Neutrophil (primary cell): ENCODE data around the gene PEX16.

Experiments used
- H3K27ac ChIP-seq: fragments of 200-600 bp; sonication (generic); 2 replicates; pipeline ENCODE4 v1.5.1; 2016; ENCODE audit warnings: mild to moderate bottlenecking, moderate library complexity
- H3K27me3 ChIP-seq: fragments of 200-600 bp; sonication (generic); 2 replicates; pipeline ENCODE4 v1.6.0; 2016; ENCODE audit warnings: mild to moderate bottlenecking
- H3K36me3 ChIP-seq: fragments of 200-600 bp; sonication (generic); 2 replicates; pipeline ENCODE4 v1.5.1; 2017
- H3K4me1 ChIP-seq, 2 experiments: fragments of 200-600 bp in 1 of 2; sonication (generic) in 1 of 2; 1 replicate in 1 of 2; 2 replicates in 1 of 2; pipeline versions ENCODE4 v1.5.1 to v1.6.1; 2013 to 2016; ENCODE audit warnings: low read depth in 1 of 2, low read length in 1 of 2, mild to moderate bottlenecking in 1 of 2, moderate library complexity in 1 of 2; ENCODE audit not compliant: control insufficient read depth in 1 of 2, insufficient read depth in 1 of 2
- H3K4me3 ChIP-seq, 2 experiments: fragments of 200-600 bp in 1 of 2; sonication (generic) in 1 of 2; 1 replicate in 1 of 2; 2 replicates in 1 of 2; pipeline ENCODE4 v1.5.1; 2013 to 2016; ENCODE audit warnings: low read depth in 1 of 2, low read length in 1 of 2, mild to moderate bottlenecking in 1 of 2, moderate library complexity in 1 of 2
- H3K9me3 ChIP-seq: fragments of 200-600 bp; sonication (generic); 2 replicates; pipeline ENCODE4 v1.5.1; 2016
- CTCF ChIP-seq: fragments of 200-600 bp; sonication (generic); IDR thresholded peaks from 2 replicates; pipeline ENCODE4 v1.5.1; 2016; ENCODE audit warnings: antibody characterized with exemption

The PEX16 gene

GRCh38 chr11:45896422-45896984 lies 21.2 kb downstream of the PEX16 start:
- Histone ChIP-seq H3K27me3 (peaks cover 93% of the 10 kb centered on the region), H3K36me3 (no peaks in the 10 kb centered on the region), H3K27ac (no peak overlapping the region), H3K9me3 (no peaks in the 10 kb centered on the region), H3K4me1 (peaks cover 0 to 8% of the 10 kb centered on the region in 2 experiments), H3K4me3 (no peak overlapping the region)
- TF ChIP-seq CTCF, result no peak

- H3K4me3 ChIP-seq, result no peak overlapping the region
- H3K27ac ChIP-seq, result no peak overlapping the region
- H3K36me3 ChIP-seq, result no peaks in the 10 kb centered on the region
- no peaks in the 10 kb centered on the region for H3K9me3 ChIP-seq
- TF ChIP-seq CTCF, result no peak
- H3K4me1 ChIP-seq, result peaks cover 0 to 8% of the 10 kb centered on the region in 2 experiments
- H3K27me3 ChIP-seq, result peaks cover 93% of the 10 kb centered on the region
Measured at GRCh38 chr11:45895553-45896259, 22.0 kb downstream of the PEX16 start.

GRCh38 chr11:45894555-45895247 lies 23.0 kb downstream of the PEX16 start:
- TF ChIP-seq CTCF, result no peak
- H3K36me3 ChIP-seq, result no peaks in the 10 kb centered on the region
- no peak overlapping the region for H3K4me3 ChIP-seq
- peaks cover 91% of the 10 kb centered on the region for H3K27me3 ChIP-seq
- H3K9me3 ChIP-seq, result no peaks in the 10 kb centered on the region
- H3K4me1 ChIP-seq, result peaks cover 0 to 5% of the 10 kb centered on the region in 2 experiments
- no peak overlapping the region for H3K27ac ChIP-seq

- Histone ChIP-seq H3K27ac (no peak overlapping the region), H3K4me3 (no peak overlapping the region), H3K9me3 (no peaks in the 10 kb centered on the region), H3K27me3 (peaks cover 87% of the 10 kb centered on the region), H3K36me3 (no peaks in the 10 kb centered on the region), H3K4me1 (no peaks in the 10 kb centered on the region)
- TF ChIP-seq CTCF, result no peak
Measured at GRCh38 chr11:45892856-45893255, 24.8 kb downstream of the PEX16 start.

- no peaks in the 10 kb centered on the region for H3K36me3 ChIP-seq
- no peak overlapping the region for H3K4me3 ChIP-seq
- H3K27me3 ChIP-seq, result peaks cover 87% of the 10 kb centered on the region
- TF ChIP-seq CTCF, result no peak
- no peaks in the 10 kb centered on the region for H3K9me3 ChIP-seq
- peaks cover under 1 to 1% of the 10 kb centered on the region in 2 experiments for H3K4me1 ChIP-seq
- no peak overlapping the region for H3K27ac ChIP-seq
Measured at GRCh38 chr11:45890886-45891550, 26.7 kb downstream of the PEX16 start.
